Fibroblast of skin of right quadriceps (primary cell): ENCODE results near the gene TCHH.

ENCODE experiments used
- DNase-seq: peaks from one replicate; pipeline ENCODE4 v3.0.0-alpha.2; 2013

Gene TCHH

DNA sequence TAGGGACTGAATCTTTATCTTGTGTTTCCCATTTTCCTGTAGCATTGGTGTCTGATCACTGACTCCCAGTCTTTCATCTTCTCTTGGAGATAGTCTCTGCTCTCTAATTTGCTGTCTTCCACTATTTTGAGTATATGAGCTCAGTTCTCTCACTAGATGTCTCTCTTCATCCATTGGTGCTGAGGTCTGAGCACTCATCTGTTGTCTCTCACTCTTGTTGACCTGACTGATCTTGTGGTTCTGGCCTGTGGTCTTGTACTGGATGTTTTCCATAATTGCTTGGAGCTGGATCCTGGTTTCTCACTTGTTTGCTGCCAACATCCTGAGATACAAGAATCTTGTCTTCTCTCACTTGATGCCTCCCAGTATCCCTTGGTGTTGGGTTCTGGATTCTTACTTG lies 53.3 kb downstream of the TCHH start:
- DNase-seq = no peak
